ENCODE results near the gene DCC.

- TF ChIP-seq CTCF (optimal IDR thresholded peaks at IDR 0.05 in 1 of 3, IDR thresholded peaks at IDR 0.05 in 1 of 3, conservative IDR thresholded peaks at IDR 0.05 in 1 of 3; ENCODE audit: extremely low read depth in 1 of 3, insufficient read depth in 2 of 3, low read length in 3 of 3) (no peak), EZH2 (IDR thresholded peaks at IDR 0.05; ENCODE audit: low read length) (no peak)
These were observed 1118.3 kb downstream of the DCC start for GRCh38 chr18:53458268-53458667.

Measured in keratinocyte (primary cell).